Pancreas (tissue), 10 donors: ENCODE data around the gene DOC2A. TPM values are rescaled to one million over a fixed set of nuclear protein-coding genes. Genes with fewer than 3 reads are reported as not detected.

Experiments used
- ATAC-seq, 4 donors: fragments of 200-7000 bp; cut with Tn5 transposase; one replicate each; pipeline versions ENCODE4 v1.8.0 to v1.9.1; 2020; ENCODE audit warnings: mild to moderate bottlenecking in 4 of 4, moderate library complexity in 4 of 4
- DNase-seq, 6 donors: peaks; one replicate each; pipeline ENCODE4 v3.0.0-alpha.2; 2020
- FAIRE-seq: peaks from 2 replicates; lab custom pipeline; 2012; peaks lifted over from hg19 to GRCh38; lab: Jason Lieb, UNC
- H3K27ac ChIP-seq, 4 donors: fragments of 200-600 bp; sonication (generic); 1 replicate in 3 of 4; 2 replicates in 1 of 4; pipeline versions ENCODE4 v1.5.0 to v1.8.0; 2020
- H3K27me3 ChIP-seq, 4 donors: fragments of 200-600 bp; one replicate each; pipeline ENCODE4 v1.8.0; 2021
- H3K36me3 ChIP-seq, 3 donors: fragments of 200-600 bp; sonication (generic) in 1 of 3; one replicate each; pipeline versions ENCODE4 v1.5.0 to v1.8.0; 2020 to 2021
- H3K4me1 ChIP-seq, 3 donors: fragments of 200-600 bp; one replicate each; pipeline ENCODE4 v1.8.0; 2021
- H3K4me3 ChIP-seq, 4 donors: fragments of 200-600 bp; sonication (generic) in 2 of 4; one replicate each; pipeline versions ENCODE4 v1.5.0 to v1.8.0; 2020 to 2021
- H3K9me3 ChIP-seq, 4 donors: fragments of 200-600 bp; one replicate each; pipeline ENCODE4 v1.8.0; 2021
- WGBS, 2 donors: extraction: QIAGEN DNeasy Blood & Tissue Kit; methylation state at CpG; one replicate each; pipeline ENCODE4 v1.1.7; 2013; 5-methylcytosine and 5-hydroxymethylcytosine counted together
- intact Hi-C, 3 donors: fragments of 100-400 bp; cut with DNase I; formaldehyde crosslinking; loops; one replicate each; pipeline versions ENCODE4 v1.11.1 to v1.14.2; 2022
- polyA plus RNA-seq, 2 donors: library from polyadenylated mRNA; stranded (reverse); fragments of 200-250 nt; gene quantifications; one replicate each; pipeline ENCODE4 v1.2.3, GENCODE V29; 2013
- total RNA-seq, 6 donors: library from RNA; stranded (reverse); fragmentation: NEBNext Ultra II Directional in 4 of 6; extraction: Animal tissue kit (Norgen Biotek cat#: 25700) in 4 of 6; gene quantifications; one replicate each; pipeline versions ENCODE4 v1.2.1 to v1.2.4, GENCODE V29; 2021 to 2023
- TF ChIP-seq, protein P1 (sequence below), 4 donors: fragments of 200-600 bp; sonication (generic) in 3 of 4; IDR thresholded peaks; one replicate each; pipeline versions ENCODE4 v1.5.0 to v1.8.0; 2021; ENCODE audit warnings: antibody characterized with exemption in 4 of 4
- donor health status: healthy with polysubstance abuse.
- donor health status: DM: no; HTN: no; CAD: no; lungs with moderate emphysema.
- donor health status: DM: no; HTN: no; CAD: no.
- donor health status: control.
- donor health status: control.
- donor health status: Bipolar disorder and iron deficiency.
- donor health status: DM: yes; HTN: yes; CAD: no.
- donor health status: DM: no; HTN: no; CAD: no.
- donor health status: DM: no; HTN: no; CAD: no.
- donor health status: DM: yes; HTN: yes; CAD: no.

The DOC2A gene
- total and polyA plus RNA-seq, 8 donors = 0.19 to 4.4 (median 0.47) TPM

- DNase-seq = peak in 1 of 6 donors; percentile 37
- no peaks in the 10 kb centered on the region for H3K36me3 ChIP-seq
- TF ChIP-seq, protein P1, sequence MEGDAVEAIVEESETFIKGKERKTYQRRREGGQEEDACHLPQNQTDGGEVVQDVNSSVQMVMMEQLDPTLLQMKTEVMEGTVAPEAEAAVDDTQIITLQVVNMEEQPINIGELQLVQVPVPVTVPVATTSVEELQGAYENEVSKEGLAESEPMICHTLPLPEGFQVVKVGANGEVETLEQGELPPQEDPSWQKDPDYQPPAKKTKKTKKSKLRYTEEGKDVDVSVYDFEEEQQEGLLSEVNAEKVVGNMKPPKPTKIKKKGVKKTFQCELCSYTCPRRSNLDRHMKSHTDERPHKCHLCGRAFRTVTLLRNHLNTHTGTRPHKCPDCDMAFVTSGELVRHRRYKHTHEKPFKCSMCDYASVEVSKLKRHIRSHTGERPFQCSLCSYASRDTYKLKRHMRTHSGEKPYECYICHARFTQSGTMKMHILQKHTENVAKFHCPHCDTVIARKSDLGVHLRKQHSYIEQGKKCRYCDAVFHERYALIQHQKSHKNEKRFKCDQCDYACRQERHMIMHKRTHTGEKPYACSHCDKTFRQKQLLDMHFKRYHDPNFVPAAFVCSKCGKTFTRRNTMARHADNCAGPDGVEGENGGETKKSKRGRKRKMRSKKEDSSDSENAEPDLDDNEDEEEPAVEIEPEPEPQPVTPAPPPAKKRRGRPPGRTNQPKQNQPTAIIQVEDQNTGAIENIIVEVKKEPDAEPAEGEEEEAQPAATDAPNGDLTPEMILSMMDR (IDR thresholded peaks at IDR 0.05) = peak; percentile 21 to 48 (median 36)
- no peaks in the 10 kb centered on the region for H3K9me3 ChIP-seq
- 24 to 29% methylated on average over 12 of the region's 12 CpGs for WGBS, 2 donors
- peaks cover 0 to 19% (median 2%) of the 10 kb centered on the region in 4 donors for H3K27me3 ChIP-seq
- no peak overlapping the region for H3K27ac ChIP-seq
- peaks cover 0 to 5% (median 0%) of the 10 kb centered on the region in 3 donors for H3K4me1 ChIP-seq
- FAIRE-seq = no peak
- intact Hi-C loops = no loop called here
- peak in 3 of 4 donors; percentile 56 to 67 (median 61) for ATAC-seq
- no peak overlapping the region for H3K4me3 ChIP-seq
These were observed 21.4 kb upstream of the DOC2A start for GRCh38 chr16:30032083-30032819.

DNA sequence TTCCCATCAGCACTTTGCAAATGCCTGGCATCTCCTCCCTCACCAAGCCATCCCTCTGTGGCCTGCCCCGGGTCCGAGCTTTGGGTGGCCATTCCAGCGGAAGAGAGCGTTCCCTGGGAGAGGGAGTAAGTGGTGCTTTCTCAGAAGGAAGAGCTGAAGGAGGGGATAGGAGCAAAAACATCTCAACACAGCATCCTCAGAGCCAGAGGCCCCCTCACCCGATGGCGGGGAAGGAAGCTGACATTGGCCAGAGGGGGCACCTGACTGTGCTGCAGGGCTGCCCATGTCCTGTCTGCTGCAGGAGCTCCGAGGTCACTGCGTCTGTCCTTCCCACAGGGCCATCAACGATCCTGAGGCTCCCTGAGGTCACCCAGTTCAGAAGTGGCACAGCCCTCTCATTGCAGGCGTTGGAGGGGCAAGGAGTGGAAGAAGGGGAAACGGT lies 20.7 kb upstream of the DOC2A start:
- 19 to 21% methylated on average over 11 of the region's 11 CpGs for WGBS, 2 donors
- H3K4me1 ChIP-seq = peaks cover 0 to 5% (median 0%) of the 10 kb centered on the region in 3 donors
- intact Hi-C loops = no loop called here
- no peaks in the 10 kb centered on the region for H3K9me3 ChIP-seq
- no peaks in the 10 kb centered on the region for H3K36me3 ChIP-seq
- H3K27me3 ChIP-seq = peaks cover 0 to 19% (median 2%) of the 10 kb centered on the region in 4 donors
- ATAC-seq (no peak), DNase-seq (no peak), FAIRE-seq (no peak)
- H3K4me3 ChIP-seq = no peak overlapping the region
- H3K27ac ChIP-seq = no peak overlapping the region
- TF ChIP-seq, protein P1 (IDR thresholded peaks at IDR 0.05) = no peak

DNA sequence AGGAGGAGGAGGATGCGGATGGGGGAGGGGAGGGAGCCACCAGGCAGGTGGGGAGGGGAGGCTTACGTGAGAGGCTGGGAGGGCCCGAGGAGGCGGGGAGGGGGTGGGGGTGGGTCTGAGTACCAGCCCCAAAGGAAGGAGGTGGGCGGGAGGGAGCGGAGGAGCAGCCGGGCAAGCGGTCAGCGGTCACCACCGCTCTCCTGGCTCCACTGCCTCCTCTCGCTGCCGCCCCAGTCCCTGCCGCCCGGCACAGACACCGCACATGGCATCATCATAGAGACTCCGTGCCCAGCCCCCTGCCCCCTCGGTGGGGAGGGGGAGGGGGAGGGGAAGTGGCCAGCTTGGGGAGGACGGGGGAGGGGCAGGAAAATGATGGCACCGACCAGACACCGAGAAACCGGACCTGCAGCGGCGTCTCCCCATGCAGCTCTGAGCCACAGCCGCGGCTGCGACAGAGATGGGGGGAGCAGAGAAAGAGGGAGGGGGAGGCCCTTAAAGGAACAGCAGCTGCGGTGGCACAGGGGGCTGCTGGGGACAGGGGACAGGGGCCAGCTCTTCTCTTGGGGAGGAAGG lies 20.1 kb upstream of the DOC2A start, which contains the start of gene TLCD3B:
TLCD3B (minus strand) TSS at position 431 of the 573 bp plus-strand sequence. CDS start 744 bp downstream, outside the sequence.
- 2% methylated on average over 10 to 27 of the region's 27 CpGs for WGBS, 2 donors
- Histone ChIP-seq H3K27me3 (peaks cover 0 to 19% (median 2%) of the 10 kb centered on the region in 4 donors), H3K4me3 (peak within 1 kb of the TSS in 1 of 4 donors; percentile 17), H3K4me1 (peaks cover 0 to 5% (median 0%) of the 10 kb centered on the region in 3 donors), H3K27ac (no peak within 1 kb of the TSS), H3K36me3 (no peaks in the 10 kb centered on the region), H3K9me3 (no peaks in the 10 kb centered on the region)
- DNase-seq (no peak), FAIRE-seq (no peak), ATAC-seq (peak in 3 of 4 donors; percentile 21 to 49 (median 48))
- intact Hi-C loops = no loop called here
- TF ChIP-seq, protein P1 (IDR thresholded peaks at IDR 0.05) = no peak

GRCh38 chr16:30030011-30030685 lies 19.3 kb upstream of the DOC2A start:
- Histone ChIP-seq H3K27ac (no peak overlapping the region), H3K9me3 (no peaks in the 10 kb centered on the region), H3K27me3 (peaks cover 0 to 19% (median 2%) of the 10 kb centered on the region in 4 donors), H3K4me3 (no peak overlapping the region), H3K4me1 (peaks cover 0 to 5% (median 0%) of the 10 kb centered on the region in 3 donors), H3K36me3 (no peaks in the 10 kb centered on the region)
- ATAC-seq = no peak
- intact Hi-C loops = no loop called here
- TF ChIP-seq, protein P1 (IDR thresholded peaks at IDR 0.05) = no peak
- WGBS, 2 donors = 27 to 29% methylated on average over 23 of the region's 23 CpGs
- no peak for DNase-seq
- no peak for FAIRE-seq
